ENCODE results near the gene NPTXR.

NPTXR gene

GRCh38 chr22:38852522-38852921 lies 8.7 kb upstream of the NPTXR start:
- in situ Hi-C loops (cut with HindIII; ENCODE audit: low sequenced_read_pairs): no loop called here

DNA sequence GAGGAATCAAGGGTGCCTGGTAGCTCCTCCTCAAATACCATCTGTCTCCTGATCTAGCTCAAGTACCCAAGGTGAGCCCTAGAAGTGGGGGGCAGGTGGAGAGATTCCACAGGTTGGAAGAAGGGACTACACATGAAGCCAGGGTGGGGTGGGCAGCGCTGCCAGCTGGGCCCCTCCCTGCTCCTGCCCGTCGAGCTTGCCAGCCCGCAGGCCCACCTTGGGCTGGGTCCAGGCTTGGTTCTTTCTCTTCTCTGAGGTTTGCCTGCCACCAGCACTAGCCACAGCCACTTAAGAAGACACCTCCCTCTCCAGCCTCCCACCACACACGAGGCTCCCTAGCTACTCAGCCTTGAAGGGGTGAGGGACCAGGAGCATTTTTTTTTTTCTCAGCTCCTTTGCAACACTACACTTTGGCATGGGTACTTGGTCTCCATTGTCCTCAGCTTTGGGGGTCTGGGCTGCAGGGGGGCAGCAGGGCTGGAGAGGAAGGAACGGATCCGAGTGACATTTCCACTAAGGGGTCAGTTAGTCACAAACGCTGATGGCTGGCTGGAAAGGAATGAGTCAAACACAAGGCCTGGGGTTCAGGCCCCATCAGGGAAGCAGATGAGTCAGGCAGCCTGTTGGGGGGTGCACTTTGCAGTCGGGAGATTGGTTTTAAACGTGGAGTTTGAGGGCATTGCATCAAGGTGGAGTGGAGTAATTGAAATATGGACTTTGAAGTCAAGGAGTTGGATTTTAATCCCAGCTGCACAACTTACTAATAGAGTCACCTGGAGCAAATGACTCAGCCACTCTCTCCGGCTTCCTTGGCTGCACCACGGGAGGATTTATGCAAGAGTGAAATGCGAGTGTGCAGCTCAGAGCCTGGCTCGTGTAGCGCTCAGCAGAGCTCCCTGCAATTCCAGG lies 7.4 kb upstream of the NPTXR start:
- no peak overlapping the region for H3K4me3 ChIP-seq (ENCODE audit: low read depth, low read length)
- in situ Hi-C loops (cut with HindIII; ENCODE audit: low sequenced_read_pairs): no loop called here
- peak; percentile 31 for DNase-seq (ENCODE audit: low read depth)
- TF ChIP-seq CTCF (IDR thresholded peaks at IDR 0.05; ENCODE audit: low read depth, low read length, missing control alignments): no peak

More at GRCh38 chr22:38852522-38852921, 8.7 kb upstream of the NPTXR start:
- DNase-seq (ENCODE audit: low read depth): no peak
- TF ChIP-seq CTCF (IDR thresholded peaks at IDR 0.05; ENCODE audit: low read depth, low read length, missing control alignments): no peak
- no peak overlapping the region for H3K4me3 ChIP-seq (ENCODE audit: low read depth, low read length)

- DNase-seq (ENCODE audit: low read depth): no peak
- in situ Hi-C loops (cut with HindIII; ENCODE audit: low sequenced_read_pairs): no loop called here
- no peak overlapping the region for H3K4me3 ChIP-seq (ENCODE audit: low read depth, low read length)
- no peak for TF ChIP-seq CTCF (IDR thresholded peaks at IDR 0.05; ENCODE audit: low read depth, low read length, missing control alignments)
Observed at GRCh38 chr22:38850399-38850798, 6.6 kb upstream of the NPTXR start.

GRCh38 chr22:38849811-38850210 lies 6.0 kb upstream of the NPTXR start:
- in situ Hi-C loops (cut with HindIII; ENCODE audit: low sequenced_read_pairs): no loop called here
- no peak for DNase-seq (ENCODE audit: low read depth)
- no peak overlapping the region for H3K4me3 ChIP-seq (ENCODE audit: low read depth, low read length)
- TF ChIP-seq CTCF (IDR thresholded peaks at IDR 0.05; ENCODE audit: low read depth, low read length, missing control alignments): no peak

DNA sequence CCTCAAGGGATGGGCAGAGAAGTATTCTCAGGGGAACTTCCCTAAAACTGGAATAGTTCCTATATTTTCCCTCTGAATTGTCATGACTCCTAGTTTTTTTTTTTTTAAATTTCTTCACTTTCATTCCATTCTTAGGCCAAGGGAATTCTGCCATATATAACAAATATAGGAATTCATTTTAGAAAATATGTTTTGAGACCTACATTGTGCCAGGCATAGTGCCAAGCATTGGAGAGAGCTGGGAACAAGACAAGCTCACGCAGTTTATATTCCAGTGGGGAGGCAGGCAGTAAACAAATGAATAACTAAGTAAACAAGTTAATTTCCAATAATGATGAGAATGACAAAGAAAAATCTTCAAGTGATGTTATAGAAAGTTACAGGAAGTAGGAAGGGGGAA lies 2.6 kb upstream of the NPTXR start:
- no peak for DNase-seq (ENCODE audit: low read depth)
- TF ChIP-seq CTCF (IDR thresholded peaks at IDR 0.05; ENCODE audit: low read depth, low read length, missing control alignments): no peak
- in situ Hi-C loops (cut with HindIII; ENCODE audit: low sequenced_read_pairs): no loop called here
- no peak overlapping the region for H3K4me3 ChIP-seq (ENCODE audit: low read depth, low read length)

GRCh38 chr22:38845004-38845740 lies 1.3 kb upstream of the NPTXR start:
- no peak overlapping the region for H3K4me3 ChIP-seq (ENCODE audit: low read depth, low read length)
- peak; percentile 94 for DNase-seq (ENCODE audit: low read depth)
- TF ChIP-seq CTCF (IDR thresholded peaks at IDR 0.05; ENCODE audit: low read depth, low read length, missing control alignments): no peak
- in situ Hi-C loops (cut with HindIII; ENCODE audit: low sequenced_read_pairs): no loop called here

Measured in astrocyte of the cerebellum (primary cell).